Body of pancreas (tissue), 4 donors: ENCODE results near the gene EBI3.
"Not testable (repeated sequence)": the region's sequence is repeated elsewhere in the genome, so short reads cannot be mapped to it uniquely, and the experiment has no call there.

ENCODE experiments used
- CTCF ChIP-seq, 7 experiments: fragments of 450-650 bp in 4 of 7; fragments of 200-600 bp in 3 of 7; sonication (generic) in 3 of 7; IDR thresholded peaks; one replicate each; pipeline ENCODE4 v1.5.1; 2016 to 2019; ENCODE audit warnings: antibody characterized with exemption in 7 of 7
- POLR2A ChIP-seq, 3 donors: fragments of 450-650 bp; IDR thresholded peaks; one replicate each; pipeline ENCODE4 v1.6.1; 2016; ENCODE audit warnings: antibody characterized with exemption in 3 of 3, mild to moderate bottlenecking in 2 of 3

GRCh38 chr19:4230237-4230636 is 914 bp downstream of the EBI3 start:
- TF ChIP-seq CTCF, POLR2A (IDR thresholded peaks at IDR 0.05): not testable (repeated sequence)
